ENCODE results near the gene CSNK1E.

Gene CSNK1E

DNA sequence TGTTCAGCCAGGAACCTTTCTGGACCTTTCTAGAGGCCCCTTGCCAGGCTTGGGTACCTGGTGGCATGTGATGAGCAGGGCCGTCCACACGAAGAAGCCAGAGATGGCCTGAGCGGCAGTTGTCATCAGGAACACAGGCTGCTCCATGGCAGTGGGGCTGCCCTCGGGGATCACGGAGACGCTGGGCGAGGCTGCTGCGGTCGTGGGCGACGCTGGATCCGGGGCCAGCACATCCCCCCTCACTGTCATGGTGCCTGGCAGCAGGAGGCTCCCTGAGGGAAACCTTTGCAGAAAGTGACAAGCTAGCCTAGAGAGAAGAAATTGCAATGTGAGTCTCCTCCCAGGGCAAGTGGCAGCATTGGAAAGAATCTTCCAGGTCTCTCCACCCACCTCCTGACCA, 69.5 kb downstream of the CSNK1E start:
- no peak for DNase-seq

DNA sequence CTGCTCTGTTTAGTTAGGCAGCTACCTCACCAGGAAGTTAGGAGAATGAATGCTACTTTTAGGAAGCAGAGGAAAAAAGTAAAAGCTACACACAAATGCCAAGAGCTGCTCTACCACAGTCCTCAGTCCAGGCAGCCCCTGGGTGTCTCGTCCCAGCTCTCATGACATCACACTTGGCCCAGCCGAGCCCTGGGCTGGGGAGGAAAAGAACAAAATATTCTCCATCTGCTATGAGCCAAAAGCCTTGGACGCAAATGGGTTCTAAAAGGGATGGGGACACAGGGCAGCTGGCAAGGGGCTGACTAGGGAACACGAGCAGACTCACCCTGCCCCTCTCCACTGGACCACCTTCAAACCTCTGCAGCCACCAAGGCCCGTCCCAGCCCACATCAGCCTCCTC, 70.5 kb downstream of the CSNK1E start:
- DNase-seq, result no peak

DNA sequence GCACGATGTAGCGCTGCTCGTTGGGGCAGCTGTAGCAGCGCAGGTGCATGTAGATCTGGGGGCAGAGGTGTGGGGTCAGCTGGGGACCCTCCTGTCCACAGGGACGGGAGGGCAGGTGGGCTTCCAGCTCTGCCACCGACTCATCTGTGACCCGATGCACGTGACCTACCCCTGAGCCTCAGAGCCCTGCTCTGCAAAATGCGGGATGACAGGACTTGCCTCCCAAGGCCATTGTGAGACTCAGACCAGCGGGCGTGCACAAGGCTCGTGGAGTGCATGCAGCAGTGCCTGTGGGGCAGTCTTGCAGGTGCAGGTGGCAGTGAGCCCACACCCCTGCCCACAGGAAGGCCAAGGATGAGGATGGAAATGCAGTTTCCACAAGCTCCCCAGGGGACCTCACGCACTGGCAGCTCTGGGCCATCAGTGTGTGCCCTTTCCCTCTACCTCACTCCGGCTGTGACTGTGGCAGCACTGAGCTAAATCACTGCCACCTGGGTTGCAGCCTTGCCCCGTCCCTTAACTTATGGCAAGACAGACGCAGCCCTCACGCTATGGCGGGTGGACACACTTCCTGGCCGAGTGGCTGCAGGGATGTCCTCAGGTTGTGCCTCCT, 71.1 kb downstream of the CSNK1E start:
- DNase-seq, result no peak

DNA sequence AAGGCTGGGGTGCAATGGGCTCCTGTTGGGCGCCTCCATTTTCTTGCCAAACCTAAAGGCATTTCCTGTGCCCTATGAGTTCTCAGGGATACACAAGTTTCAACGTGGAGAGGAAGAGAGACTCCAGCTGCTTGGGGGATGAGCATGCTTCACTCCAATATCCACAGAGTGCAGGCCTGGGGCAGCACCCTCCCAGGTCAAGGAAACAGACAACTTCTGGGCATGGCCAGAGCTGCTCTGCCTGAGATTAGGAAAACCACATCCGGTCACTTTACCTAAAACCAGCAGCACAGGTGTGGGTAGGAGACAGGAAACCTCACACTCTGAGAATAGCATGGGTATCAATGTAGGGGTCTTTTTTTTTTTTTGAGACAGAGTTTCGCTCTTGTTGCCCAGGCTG, 73.1 kb downstream of the CSNK1E start:
- DNase-seq, result no peak

DNA sequence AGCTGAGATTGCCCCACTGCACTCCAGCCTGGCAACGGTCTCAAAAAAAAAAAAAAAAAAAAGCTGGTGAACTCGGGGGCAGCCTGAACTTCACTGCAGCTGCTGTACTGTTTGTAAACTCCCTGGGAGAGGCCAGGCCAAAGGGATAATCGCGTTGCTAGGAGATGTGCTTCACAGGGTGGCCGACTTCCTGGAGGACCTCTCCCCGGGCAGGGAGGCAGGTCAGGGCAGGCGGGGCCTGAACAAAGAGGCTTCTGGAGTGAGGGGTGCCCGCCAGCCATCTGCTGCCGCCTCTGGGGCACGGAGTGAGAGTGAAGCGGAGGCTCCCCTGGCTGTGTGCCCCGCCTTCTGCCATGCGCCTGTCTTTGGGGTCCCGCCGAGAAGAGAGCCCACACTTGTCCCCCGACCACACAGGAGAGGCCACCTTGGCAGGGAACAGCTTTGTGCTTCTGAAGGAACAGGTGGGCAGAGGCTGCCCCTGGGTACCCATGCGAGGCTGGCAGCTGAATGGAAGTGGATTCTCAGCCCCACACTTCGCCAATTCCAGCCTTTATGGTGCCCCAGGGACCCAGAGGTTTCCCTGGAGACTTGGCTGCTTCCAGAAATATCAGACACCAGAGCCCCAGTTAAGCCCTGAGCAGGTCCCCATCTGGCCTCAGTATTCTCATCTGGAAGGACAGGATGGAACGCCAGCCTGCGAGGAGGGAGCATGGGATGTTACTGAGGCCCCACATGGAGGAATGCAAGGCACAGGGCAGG, 74.0 kb downstream of the CSNK1E start:
- DNase-seq, result no peak

DNA sequence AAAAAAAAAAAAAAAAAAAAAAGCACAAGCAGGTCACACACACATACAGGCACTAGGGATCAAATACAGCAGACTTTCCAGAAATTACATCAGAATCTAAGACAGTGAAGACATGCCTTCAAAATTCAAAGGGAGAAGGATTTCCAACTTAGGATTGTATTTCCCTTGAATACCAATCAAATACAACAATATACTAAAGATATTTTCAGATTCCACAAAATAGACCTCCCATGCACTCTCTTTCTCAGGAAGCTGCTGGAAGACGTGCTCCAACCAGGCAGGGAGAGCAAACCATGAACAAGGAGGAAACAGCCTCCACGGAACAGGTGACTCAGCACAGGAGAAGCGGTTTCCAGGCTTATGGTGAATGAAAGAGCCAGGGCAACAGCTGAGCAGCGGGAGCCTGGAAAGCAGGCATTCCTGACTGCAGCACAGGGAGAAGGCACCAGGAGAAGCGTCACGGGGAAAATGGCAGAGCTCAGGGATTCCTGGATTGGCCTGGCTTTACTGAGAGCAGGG, 76.4 kb downstream of the CSNK1E start:
- DNase-seq, result no peak
